HG03342 (cell line): ENCODE results near the gene HCK.

Experiments
- ATAC-seq: cut with Tn5 transposase; IDR thresholded peaks from one replicate; pipeline ENCODE4 v1.9.1; 2021; ENCODE audit warnings: mild to moderate bottlenecking, moderate library complexity; ENCODE audit not compliant: unreplicated experiment

The HCK gene

GRCh38 chr20:32057656-32058184 lies 5.7 kb downstream of the HCK start:
- no peak for ATAC-seq

- no peak for ATAC-seq
These were observed 7.1 kb downstream of the HCK start for GRCh38 chr20:32059189-32059588.

GRCh38 chr20:32062776-32063170 lies 10.7 kb downstream of the HCK start:
- ATAC-seq, result no peak

- ATAC-seq, result no peak
These were observed 11.7 kb downstream of the HCK start for GRCh38 chr20:32063695-32064094.

DNA sequence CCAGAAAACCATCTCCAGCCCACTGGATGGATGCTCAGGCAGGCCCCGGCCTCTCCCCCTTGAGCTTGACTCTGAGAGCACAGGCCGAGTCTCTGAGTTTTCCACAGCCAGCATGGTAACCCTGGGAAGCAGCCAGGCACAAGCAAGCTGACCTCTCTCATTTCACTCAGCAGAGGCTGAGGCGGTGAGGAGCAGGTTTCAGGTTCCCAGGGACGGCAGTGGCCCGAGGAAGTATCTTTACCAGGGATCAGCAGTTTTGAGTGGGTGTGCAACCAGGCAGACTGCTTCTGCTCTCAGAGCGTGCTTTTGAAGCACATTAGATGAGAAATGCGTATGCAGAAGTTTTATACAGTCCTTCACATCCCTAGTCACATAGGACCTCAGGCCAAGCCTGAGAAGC lies 12.6 kb downstream of the HCK start:
- no peak for ATAC-seq

DNA sequence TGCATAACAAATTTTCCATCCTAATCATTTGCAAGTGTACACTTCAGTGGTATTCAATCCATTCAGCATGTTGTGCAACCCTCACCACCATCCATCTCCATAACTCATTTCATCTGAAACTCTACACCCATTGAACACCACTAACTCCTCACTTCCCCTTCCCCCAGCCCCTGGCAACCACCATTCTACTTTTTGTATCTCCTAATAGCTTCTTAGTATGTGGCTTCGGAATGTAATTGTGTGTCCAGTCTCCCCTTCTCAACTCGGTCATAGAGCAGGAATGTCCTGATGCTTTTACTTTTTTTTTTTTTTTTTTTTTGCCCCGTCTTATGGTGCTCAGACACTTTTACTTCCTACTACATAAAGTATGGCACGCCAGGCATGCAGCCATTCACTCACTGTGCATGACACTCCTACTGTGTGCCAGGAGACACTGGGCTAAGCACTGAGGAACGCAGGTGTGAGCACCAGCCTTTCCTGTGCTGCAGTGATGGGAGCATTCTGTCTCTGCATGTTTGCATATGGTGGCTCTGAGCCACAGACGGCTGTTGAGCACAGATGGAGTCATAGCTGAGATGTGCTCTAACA lies 15.3 kb downstream of the HCK start:
- ATAC-seq, result no peak

GRCh38 chr20:32068174-32068573 lies 16.1 kb downstream of the HCK start:
- no peak for ATAC-seq

DNA sequence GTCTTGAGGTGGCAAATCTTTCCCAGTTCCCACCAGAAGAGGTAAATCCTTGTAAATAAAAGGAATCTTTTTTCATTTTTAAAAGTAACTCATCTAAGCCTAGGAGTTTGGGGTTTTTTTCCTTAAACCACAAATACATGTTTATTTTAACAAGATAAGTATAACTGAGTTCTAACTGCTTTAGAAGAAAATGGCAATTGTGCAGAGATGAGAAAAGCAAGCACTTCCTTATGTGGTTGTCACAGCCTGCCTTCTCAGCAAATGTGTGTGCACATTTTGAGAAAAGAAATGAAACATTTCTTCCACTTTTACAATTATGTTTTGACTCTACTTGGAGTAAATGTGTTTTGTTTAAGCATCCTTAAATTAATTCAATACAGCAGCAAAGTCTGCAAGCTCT lies 17.7 kb downstream of the HCK start:
- no peak for ATAC-seq

DNA sequence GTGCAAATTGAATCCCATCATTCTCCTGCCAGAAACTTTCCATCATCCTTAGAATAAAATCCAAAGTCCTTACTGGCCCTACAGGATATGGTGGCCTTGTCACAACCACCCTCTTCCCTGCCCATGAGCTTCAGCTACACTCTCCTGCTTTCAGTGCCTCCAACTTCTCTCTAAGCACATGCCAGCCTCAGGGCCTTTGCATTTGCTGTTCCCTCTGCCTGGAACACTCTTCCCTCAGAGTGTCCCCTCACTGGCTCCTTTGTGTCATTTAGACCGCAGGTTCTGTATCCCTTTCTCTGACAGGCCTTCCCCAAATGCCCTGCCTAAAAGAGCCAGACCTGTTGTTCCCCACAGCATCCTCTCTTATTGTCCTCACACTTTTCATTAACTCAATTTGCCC lies 18.2 kb downstream of the HCK start:
- no peak for ATAC-seq

- ATAC-seq, result no peak
These were observed 18.7 kb downstream of the HCK start for GRCh38 chr20:32070690-32071213.

GRCh38 chr20:32071395-32072167 lies 19.5 kb downstream of the HCK start:
- ATAC-seq, result no peak

GRCh38 chr20:32072168-32072750 lies 20.2 kb downstream of the HCK start:
- no peak for ATAC-seq

GRCh38 chr20:32075534-32075933 lies 23.5 kb downstream of the HCK start:
- ATAC-seq, result no peak

DNA sequence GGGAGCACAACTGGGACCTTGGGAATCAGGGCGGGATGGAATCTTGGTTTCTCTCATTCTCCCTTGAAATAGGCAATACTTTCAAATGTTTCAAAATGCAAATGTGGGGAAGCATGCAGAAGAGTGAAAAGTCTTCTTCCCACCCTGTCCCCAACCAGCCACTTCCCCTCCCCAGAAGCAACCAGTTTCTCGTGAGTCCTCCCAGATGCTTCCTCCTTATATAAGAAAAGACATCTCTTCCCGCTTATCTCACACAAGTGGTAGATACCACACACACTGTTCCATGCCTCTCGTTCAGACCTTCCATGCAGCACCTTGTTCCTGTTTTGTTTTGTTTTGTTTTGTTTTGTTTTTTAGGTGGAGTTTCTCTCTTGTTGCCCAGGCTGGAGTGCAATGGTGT lies 25.1 kb downstream of the HCK start:
- no peak for ATAC-seq

- ATAC-seq, result no peak
These were observed 26.3 kb downstream of the HCK start for GRCh38 chr20:32078322-32078721.

GRCh38 chr20:32078791-32079190 lies 26.7 kb downstream of the HCK start:
- no peak for ATAC-seq

GRCh38 chr20:32079655-32080109 lies 27.6 kb downstream of the HCK start:
- no peak for ATAC-seq

- ATAC-seq, result no peak
These were observed 28.7 kb downstream of the HCK start for GRCh38 chr20:32080783-32081182.

GRCh38 chr20:32083469-32083868 lies 31.4 kb downstream of the HCK start:
- no peak for ATAC-seq

- ATAC-seq, result no peak
These were observed 35.0 kb downstream of the HCK start for GRCh38 chr20:32087070-32087469.

- no peak for ATAC-seq
These were observed 36.7 kb downstream of the HCK start for GRCh38 chr20:32088759-32089158.
